PC-9 (cell line): Measurements from ENCODE around the gene PRR15.

Experiments
- EZH2 ChIP-seq: fragments of 200-600 bp; sonication (generic); IDR thresholded peaks from 2 replicates; pipeline ENCODE4 v1.8.0; 2017; ENCODE audit warnings: antibody characterized with exemption, low read depth
- TF ChIP-seq, protein P1 (sequence below): fragments of 200-600 bp; sonication (generic); conservative IDR thresholded peaks from 2 replicates; pipeline ENCODE4 v1.6.1; 2017; ENCODE audit warnings: mixed run types, antibody characterized with exemption, mild to moderate bottlenecking, moderate library complexity

- TF ChIP-seq, protein P1, sequence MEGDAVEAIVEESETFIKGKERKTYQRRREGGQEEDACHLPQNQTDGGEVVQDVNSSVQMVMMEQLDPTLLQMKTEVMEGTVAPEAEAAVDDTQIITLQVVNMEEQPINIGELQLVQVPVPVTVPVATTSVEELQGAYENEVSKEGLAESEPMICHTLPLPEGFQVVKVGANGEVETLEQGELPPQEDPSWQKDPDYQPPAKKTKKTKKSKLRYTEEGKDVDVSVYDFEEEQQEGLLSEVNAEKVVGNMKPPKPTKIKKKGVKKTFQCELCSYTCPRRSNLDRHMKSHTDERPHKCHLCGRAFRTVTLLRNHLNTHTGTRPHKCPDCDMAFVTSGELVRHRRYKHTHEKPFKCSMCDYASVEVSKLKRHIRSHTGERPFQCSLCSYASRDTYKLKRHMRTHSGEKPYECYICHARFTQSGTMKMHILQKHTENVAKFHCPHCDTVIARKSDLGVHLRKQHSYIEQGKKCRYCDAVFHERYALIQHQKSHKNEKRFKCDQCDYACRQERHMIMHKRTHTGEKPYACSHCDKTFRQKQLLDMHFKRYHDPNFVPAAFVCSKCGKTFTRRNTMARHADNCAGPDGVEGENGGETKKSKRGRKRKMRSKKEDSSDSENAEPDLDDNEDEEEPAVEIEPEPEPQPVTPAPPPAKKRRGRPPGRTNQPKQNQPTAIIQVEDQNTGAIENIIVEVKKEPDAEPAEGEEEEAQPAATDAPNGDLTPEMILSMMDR, result no peak
- TF ChIP-seq EZH2, result no peak
Measured at GRCh38 chr7:29593459-29593858, 29.8 kb downstream of the PRR15 start.
